H54 (cell line): ENCODE results near the gene SNX5.
"Not testable (repeated sequence)": the region's sequence is repeated elsewhere in the genome, so short reads cannot be mapped to it uniquely, and the experiment has no call there.

Experiments
- DNase-seq: peaks from one replicate; pipeline ENCODE4 v3.0.0; 2011; ENCODE audit warnings: low spot score, mixed read lengths; ENCODE audit not compliant: insufficient read length
- FAIRE-seq: peaks from 3 replicates; lab custom pipeline; 2011; peaks lifted over from hg19 to GRCh38; lab: Jason Lieb, UNC
- POLR2A ChIP-seq: IDR thresholded peaks from 2 replicates; pipeline ENCODE4 v1.6.1; 2011; ENCODE audit warnings: low read depth, mild to moderate bottlenecking, low read length

The SNX5 gene

DNA sequence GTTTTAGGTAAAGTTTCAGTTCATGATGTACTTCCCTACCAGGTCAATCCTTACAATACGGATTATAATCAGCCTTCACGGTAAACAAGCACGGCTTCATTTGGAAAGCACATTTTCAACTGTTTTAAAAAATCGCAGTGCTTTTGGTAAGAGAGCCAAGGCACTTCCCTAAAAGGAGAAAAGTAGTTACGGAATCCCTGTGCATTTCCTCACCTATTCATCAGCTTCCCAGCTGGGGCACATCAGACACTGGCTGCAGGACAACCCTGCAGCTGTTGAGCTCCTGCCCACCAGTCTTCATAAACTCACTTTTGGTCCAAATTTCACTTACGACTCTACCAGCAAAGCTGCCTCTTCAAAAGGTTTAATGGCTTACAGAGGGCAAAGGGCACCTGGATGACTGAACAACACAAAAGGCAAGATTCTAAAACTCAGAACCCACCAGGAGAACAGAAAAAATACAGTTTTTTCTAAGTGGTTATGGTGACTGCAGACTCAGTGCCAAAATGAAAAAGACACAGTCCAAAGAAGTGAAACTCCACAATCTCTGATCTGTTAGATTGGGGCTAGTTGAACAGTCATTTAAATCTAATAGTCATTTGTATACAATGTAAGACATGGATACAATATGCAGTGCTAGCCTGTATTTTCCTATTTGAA is 7.5 kb downstream of the SNX5 start:
- no peak for TF ChIP-seq POLR2A
- FAIRE-seq (no peak), DNase-seq (no peak)

GRCh38 chr20:17960400-17960885 is 8.2 kb downstream of the SNX5 start:
- not testable (repeated sequence) for DNase-seq, FAIRE-seq

GRCh38 chr20:17959257-17959627 is 9.4 kb downstream of the SNX5 start:
- no peak for TF ChIP-seq POLR2A
- DNase-seq: no peak
- no peak for FAIRE-seq

GRCh38 chr20:17958373-17959256 is 10.0 kb downstream of the SNX5 start:
- no peak for TF ChIP-seq POLR2A
- no peak for DNase-seq
- FAIRE-seq: no peak

DNA sequence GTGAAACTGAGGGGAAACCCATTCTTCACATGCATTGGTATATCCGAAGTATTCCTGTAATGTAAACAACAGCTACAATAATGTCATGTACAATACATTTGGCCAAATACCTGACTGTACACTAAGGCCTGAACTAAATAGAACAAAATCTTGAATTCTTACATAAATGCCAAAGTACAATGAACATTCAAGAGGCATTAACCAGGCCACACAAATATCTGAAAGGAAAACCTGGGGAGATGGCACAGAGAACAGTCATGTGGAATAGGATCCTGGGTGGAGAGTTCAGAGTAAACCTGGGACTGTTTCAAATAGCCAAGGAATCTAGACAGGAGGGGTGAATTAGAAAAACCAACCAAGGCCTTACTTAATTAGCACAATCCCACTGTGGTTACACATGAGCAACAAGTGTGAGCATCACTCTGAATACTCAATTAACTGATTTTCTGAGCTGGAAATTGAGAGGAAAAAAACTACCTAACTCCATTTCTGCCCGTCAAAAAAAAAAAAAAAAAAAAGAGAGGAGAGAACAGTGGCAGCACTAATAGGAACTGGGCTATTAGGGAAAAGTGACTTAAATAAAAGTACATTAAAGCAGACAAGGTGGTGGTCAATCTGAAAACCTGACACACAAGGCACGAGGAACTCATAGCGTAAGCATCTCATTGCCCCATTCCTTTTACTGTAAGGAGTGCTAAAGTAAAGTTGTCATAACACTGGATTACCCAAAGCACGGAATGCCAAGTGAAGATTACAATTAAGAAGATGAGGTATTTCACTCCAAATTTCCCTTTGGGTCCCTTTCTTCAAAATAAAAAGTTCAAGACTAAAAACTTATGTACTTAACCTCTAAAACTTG is 10.9 kb downstream of the SNX5 start:
- no peak for FAIRE-seq
- no peak for TF ChIP-seq POLR2A
- no peak for DNase-seq

GRCh38 chr20:17956099-17956685 is 12.4 kb downstream of the SNX5 start:
- no peak for TF ChIP-seq POLR2A
- FAIRE-seq: no peak
- no peak for DNase-seq

GRCh38 chr20:17955302-17955701 is 13.3 kb downstream of the SNX5 start:
- DNase-seq: no peak
- no peak for TF ChIP-seq POLR2A
- FAIRE-seq: no peak

DNA sequence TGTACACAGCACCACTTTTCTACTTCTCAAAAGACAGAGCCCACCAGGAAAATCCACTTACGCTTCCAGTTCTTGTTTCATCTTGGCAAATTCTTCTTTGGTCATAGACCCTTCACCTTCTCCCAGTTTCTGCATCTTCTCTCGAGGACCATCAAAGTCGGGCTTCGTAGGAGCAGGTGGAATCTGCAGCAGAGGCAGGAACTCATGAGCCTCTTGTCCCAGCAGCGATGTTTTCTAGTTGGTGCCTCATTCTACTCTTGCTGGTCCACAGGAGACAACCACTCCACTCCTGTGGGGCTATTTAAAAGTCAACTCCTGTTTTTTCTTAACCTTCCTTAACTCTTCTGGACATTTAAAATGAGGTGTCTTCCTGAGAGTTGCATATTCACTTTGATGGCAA is 14.7 kb downstream of the SNX5 start:
- TF ChIP-seq POLR2A: no peak
- FAIRE-seq (no peak), DNase-seq (no peak)

DNA sequence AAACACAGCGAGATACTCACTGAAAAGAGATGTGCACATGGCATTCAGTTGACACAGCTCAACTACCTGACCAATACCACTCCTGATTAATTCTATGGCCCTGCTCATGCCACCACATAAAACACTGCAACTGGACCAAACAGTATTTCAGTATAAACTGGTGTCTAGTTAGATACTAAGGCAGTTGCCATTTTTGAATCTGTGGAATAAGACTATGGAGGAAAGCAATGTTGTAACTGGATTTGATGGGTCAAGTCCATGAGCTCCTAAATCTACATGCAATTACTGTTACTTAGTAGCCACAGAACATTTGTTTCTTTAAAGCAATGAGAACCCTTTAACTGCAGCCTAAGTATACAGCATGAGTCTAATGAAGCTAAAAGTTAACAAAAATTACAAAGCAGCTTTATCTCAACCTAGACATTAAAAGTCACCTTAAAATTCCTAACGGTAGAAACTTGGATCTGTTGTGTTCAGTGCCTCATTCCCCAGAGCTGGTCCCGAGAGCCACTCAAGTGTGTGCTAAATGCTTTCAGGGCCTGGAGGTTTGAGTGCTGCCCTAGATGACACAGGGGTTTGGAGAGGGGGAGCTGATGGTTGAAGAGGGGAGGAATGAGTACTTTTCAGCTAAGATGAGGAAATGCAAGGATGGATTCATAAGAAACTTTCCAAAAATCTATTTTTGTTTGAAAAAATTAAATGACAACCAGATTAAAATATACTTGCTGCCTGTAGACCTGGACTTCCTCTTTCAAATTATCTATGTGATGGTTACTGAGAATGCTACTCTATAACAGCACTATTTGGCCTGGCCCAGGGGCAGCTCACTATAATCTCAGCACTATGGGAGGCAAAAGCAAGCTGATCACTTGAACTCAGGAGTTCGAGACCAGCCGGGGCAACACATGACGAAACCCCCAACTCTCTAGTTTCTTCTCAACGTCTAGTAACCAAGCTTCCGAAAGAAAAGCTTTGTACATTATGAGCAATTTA is 15.6 kb downstream of the SNX5 start:
- no peak for TF ChIP-seq POLR2A
- FAIRE-seq (no peak), DNase-seq (no peak)

- FAIRE-seq: no peak
- TF ChIP-seq POLR2A: no peak
- no peak for DNase-seq
Observed at GRCh38 chr20:17951323-17951722, 17.3 kb downstream of the SNX5 start.

DNA sequence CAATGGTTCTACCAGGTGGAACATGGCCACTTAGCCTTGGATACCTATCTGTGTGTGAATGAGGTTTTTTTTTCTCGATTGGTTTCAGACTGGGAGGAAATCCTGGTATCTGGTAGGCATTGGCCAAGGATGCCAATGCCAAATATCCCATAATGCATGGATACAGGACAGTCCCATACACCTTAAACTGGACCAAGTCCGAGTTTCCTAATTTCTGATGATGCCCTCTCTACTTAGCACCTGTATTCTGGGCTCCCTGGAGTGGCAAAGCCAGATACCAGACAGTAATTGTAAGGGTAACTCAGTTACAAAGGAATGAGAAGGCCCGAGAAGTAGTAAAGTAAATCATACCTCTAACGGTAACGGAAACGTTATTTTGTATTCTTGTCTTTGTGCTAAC is 17.9 kb downstream of the SNX5 start:
- no peak for TF ChIP-seq POLR2A
- FAIRE-seq (no peak), DNase-seq (no peak)

GRCh38 chr20:17949899-17950298 is 18.7 kb downstream of the SNX5 start:
- TF ChIP-seq POLR2A: no peak
- DNase-seq (no peak), FAIRE-seq (no peak)
